Measurements from ENCODE around the gene SRA1.

DNA sequence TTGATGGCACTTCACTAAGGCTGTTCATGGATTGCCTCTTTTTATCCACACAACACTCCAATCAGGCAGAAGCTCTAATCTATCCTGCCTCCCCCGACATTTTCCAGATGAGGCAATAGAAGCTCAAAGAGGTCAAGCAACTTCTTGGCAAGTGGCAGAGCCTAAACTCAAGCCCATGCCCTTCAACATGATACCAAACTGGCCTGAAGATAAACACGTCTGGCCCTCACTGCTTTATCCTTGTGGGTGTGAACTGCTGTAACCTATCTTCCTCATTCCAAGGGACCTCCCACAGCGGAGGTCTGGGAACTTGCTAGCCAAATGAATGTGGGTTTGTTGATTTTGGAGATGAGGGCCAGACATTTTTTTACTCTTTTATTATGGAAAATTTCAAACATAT, 16.9 kb upstream of the SRA1 start:
- TF ChIP-seq POLR2AphosphoS5 (IDR thresholded peaks at IDR 0.05; ENCODE audit: low read depth, low read length) (no peak), CTCF (IDR thresholded peaks at IDR 0.05) (no peak), REST (IDR thresholded peaks at IDR 0.05; ENCODE audit: insufficient read depth in 1 of 2, low read depth in 2 of 2, low read length in 1 of 2) (no peak), TCF7L2 (IDR thresholded peaks at IDR 0.05; ENCODE audit: low read depth, low read length) (no peak)

All from Panc1 (cell line).